Activated T-helper 1 cell treated with Interleukin-2 at 50 U/mL for 16 hours (primary cell): ENCODE results near the gene CANT1.

Source experiments
- DNase-seq: peaks from one replicate; pipeline ENCODE4 v3.0.0-alpha.2; 2020; ENCODE audit warnings: low read depth

CANT1 gene

DNA sequence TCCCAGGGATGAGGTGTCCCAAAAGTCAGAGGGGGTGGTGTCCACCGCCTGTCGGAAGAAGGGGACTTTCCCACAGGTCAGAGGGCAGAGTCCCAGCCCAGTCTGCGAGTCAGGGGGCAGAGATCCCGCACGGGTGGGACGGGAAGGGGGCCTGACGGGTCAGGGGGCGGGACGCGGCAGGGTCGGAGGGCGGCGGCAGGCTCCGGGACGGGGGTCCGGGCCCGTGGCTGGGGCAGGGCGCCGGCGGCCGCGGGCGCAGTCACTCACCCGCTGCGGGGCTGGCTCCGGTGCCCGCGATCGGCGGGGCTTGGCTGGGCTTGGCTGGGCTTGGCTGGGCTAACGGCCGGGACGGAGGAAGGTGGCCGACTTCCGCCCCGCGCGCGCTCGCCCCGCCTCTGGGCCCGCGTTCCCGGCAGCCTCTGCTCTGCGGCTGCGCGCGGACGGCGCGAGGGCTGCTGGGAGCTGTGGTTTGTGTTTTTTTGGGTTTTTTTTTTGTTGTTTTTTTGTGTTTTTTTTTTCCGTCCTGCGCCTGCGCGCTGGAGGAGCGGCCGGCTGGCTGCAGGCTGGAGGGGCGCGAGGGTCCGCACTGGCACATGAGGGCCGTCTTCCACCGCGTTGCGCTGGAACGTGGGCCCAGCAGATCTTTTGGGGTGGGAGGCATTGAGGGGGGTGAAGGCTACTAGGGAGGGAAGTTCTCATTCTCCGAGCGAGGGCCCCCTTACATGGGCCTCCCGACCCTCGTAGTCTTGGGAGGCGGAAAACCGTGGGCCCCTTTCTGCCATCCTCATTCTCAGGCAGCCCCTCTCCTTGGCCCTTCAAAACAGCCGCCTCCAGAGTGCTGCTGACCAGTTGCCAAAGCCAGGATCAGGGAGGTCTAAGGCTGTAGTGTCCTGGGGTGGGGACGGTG lies at the start of gene CANT1:
Gene CANT1 (minus strand): TSS at position 368 of the 907 bp plus-strand sequence. CDS start 12,142 bp downstream, outside the sequence.
- peak; percentile 80 for DNase-seq

DNA sequence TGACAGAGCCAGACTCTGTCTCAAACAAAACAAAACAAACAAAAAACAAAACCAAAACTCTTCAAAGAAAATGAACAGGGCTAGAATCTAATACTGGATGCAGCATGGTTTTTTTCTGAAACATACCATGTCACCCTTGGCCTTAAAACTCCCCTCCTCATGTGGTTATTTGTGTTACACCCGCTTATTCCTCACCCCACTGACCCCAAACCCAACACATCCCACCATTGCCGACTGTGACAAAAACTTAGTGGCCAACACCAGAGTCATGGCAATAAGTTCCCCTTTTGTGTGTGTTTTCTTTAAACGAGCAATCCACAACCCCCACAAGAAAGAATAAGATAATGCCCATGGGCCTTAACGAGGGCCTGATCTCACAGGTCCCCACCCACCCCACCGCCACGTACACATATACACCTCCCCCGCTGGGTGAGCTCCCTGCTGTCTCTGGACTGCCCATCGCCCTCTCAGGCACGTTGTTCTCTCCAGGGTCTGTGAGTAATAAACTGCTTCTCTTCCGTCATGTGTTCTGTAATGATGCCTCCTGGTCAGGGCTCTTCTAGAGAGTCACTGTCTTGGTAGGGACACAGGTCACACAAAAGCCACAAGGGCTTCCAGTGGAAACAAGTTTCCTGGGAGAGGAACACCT lies 48.3 kb upstream of the CANT1 start:
- DNase-seq: no peak

DNA sequence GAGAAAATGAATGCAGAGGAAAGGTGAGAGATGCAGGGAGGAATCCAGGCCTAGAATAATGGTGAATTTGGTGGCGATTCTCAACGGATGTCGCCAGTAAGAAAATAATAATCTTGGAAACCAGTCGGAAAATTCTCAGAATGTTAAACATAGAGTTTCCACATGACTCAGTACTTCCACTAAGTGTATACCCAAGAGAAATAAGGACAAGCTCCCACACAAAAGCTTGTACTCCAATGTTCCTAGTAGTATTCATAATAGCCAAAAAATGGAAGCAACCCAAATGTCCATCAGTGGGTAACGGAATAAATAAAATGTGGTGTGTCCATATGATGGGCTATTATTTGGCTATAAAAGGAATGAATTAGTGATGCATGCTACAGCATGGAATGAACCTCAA lies 45.6 kb upstream of the CANT1 start:
- DNase-seq: no peak

DNA sequence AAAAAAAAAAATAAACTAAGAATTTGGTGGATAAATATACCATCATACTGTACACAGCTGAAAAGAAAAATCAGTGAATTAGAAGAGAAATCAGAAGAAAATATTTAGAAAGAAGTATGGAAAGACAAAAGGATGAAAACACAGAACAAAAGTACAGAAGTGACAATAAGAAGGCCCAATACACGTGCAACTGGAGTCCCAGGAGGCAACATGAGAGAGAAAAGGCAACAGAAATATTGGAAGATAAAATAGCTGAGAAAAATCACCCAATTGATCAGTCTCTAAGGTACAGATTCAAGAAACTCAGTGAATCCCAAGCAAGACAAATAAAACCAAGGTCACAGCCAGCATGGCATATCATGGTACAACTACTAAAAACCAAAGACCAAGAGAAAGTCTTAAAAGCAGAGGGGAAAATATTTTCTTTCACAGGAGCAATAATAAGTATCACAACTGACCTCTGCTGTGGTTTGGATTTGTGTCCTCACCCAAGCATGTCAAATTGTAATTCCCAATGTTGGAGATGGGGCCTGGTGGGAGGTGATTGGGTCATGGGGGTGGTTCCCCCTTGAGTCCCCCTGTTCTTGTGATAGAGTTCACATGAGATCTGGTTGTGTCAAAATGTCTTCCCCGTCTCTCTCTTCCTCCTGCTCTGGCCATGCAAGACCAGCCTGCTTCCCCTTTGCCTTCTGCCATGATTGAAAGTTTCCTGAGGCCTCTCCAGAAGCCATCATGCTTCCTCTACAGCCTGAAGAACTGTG lies 44.8 kb upstream of the CANT1 start:
- DNase-seq: no peak

DNA sequence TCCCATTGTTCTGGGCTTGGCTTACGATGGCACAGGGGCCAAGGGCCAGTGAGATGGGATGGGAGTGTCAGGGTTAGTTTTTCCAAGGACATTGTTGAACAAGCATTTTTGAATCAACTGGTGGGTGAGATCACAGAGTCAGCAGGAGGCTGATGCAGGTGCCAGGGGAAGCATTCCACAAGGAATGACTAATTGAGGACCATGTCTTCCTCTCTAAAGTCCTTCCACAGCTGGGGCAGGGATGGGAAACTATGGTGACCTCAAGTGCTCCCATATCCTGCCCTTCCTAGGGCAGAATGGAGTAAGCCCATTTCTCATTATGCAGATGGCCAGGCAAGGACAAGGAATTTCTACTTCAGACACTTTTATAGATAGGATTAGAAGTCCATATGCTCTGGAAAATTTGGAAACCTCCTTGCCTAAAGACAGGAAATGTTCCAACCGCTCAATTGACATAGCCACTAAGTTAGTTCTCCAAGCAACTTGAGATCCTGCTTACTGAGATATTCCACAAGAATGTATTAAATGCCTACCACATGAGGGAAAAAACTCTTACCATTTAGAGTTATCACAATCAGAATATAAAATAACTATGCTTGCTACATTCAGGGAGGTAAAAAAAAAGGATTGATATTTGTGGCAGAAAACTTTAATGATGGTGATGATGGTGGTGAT lies 43.8 kb upstream of the CANT1 start:
- no peak for DNase-seq

DNA sequence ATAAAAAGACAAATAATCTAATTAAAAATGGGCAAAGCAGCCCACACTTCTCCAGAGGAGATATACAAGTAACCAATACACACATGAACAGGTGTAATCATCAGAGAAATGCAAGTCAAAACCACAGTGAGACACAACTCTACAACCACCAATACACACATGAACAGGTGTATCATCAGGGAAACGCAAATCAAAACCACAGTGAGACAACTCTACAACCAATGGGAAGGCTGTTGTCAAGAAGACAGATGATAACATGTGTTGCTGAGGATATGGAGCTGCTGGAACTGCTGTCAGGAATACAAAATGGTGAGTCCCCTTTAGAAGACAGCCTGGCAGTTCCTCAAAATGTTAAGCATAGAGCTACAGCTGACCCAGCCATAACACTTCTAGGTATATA lies 42.6 kb upstream of the CANT1 start:
- DNase-seq: no peak

DNA sequence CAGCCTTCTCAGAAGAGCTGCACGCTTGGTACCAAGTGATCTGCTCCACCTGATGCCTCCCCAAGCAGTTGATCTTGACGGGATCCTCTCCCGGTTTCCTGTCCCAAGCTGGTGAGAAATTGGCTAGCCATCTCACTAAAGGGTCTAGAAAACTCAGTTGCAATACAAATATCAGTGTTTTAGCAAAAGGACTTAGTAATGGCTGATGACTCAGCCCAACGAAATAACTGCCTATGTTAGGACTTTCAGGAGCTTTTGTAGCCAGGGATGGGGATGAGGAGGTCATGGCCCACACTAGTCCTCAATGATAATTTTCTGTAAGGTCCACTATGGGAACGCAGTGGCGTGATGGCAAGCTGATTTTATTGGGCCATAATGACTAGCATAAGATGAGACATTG lies 41.7 kb upstream of the CANT1 start:
- no peak for DNase-seq

DNA sequence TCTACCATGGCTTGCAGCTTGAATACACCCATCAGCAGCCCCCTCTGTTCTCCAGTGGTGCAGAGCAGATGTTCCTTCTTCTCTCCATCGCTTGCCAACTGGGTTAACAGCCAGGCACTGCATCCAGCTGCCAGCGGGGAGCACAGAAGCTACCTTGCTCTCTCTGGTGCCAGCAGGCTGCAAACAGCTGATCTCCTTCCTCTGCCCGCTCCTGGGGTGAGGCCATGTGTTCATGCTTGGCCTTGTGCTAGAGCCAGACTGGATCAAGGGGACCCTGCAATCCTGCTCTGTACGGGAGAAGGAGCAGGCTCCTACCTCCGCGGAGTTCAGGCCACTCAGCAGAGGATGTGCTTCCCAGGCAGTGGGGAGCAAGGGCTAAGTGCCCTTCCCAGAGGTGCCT lies 41.0 kb upstream of the CANT1 start:
- DNase-seq: no peak

DNA sequence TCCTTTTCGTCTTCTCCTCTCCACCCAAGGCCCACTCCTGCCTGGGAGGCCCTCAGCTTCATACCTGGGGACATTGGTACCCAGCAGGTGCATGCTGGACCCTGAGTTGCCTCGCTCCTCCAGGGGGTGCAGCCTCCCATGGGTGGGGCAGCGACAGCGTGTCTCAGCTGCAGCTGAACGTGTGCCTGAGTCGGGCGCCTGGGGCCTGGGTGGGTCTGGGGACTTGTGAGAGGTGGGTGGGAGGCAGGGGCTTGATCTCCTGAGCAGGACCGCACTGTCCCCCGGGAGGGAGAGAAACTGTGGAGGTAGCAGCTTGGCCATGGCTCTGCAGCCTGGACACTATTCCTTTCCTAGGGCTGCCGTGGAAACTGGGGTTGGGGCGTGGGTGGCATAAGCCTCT lies 40.3 kb upstream of the CANT1 start:
- no peak for DNase-seq

DNA sequence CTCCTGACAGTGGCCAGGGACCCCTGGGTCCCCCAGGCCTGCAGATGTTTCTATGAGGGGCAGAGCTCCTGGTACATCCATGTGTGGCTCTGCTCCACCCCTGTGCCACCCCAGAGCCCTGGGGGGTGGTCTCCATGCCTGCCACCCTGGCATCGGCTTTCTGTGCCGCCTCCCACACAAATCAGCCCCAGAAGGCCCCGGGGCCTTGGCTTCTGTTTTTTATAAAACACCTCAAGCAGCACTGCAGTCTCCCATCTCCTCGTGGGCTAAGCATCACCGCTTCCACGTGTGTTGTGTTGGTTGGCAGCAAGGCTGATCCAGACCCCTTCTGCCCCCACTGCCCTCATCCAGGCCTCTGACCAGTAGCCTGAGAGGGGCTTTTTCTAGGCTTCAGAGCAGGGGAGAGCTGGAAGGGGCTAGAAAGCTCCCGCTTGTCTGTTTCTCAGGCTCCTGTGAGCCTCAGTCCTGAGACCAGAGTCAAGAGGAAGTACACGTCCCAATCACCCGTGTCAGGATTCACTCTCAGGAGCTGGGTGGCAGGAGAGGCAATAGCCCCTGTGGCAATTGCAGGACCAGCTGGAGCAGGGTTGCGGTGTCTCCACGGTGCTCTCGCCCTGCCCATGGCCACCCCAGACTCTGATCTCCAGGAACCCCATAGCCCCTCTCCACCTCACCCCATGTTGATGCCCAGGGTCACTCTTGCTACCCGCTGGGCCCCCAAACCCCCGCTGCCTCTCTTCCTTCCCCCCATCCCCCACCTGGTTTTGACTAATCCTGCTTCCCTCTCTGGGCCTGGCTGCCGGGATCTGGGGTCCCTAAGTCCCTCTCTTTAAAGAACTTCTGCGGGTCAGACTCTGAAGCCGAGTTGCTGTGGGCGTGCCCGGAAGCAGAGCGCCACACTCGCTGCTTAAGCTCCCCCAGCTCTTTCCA lies 39.5 kb upstream of the CANT1 start:
- no peak for DNase-seq

DNA sequence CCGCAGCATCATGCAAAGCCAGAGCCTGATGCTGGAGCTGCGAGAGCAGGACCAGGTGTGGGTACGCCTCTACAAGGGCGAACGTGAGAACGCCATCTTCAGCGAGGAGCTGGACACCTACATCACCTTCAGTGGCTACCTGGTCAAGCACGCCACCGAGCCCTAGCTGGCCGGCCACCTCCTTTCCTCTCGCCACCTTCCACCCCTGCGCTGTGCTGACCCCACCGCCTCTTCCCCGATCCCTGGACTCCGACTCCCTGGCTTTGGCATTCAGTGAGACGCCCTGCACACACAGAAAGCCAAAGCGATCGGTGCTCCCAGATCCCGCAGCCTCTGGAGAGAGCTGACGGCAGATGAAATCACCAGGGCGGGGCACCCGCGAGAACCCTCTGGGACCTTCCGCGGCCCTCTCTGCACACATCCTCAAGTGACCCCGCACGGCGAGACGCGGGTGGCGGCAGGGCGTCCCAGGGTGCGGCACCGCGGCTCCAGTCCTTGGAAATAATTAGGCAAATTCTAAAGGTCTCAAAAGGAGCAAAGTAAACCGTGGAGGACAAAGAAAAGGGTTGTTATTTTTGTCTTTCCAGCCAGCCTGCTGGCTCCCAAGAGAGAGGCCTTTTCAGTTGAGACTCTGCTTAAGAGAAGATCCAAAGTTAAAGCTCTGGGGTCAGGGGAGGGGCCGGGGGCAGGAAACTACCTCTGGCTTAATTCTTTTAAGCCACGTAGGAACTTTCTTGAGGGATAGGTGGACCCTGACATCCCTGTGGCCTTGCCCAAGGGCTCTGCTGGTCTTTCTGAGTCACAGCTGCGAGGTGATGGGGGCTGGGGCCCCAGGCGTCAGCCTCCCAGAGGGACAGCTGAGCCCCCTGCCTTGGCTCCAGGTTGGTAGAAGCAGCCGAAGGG lies 38.6 kb upstream of the CANT1 start:
- DNase-seq: no peak

DNA sequence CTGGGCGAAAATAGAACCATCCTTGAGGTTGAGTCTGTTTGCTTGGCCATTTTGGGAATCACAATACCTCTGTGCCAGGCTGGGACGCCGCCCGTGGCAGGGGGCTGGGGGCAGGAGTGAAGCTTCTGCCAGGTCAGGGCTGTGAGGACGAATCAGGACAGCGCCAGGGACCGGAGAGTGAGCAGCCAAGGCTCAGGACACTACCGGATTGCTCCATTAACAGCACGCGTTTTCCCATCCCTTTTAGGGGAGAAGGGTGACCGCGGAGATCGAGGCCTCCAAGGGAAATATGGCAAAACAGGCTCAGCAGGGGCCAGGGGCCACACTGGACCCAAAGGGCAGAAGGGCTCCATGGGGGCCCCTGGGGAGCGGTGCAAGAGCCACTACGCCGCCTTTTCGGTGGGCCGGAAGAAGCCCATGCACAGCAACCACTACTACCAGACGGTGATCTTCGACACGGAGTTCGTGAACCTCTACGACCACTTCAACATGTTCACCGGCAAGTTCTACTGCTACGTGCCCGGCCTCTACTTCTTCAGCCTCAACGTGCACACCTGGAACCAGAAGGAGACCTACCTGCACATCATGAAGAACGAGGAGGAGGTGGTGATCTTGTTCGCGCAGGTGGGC lies 37.8 kb upstream of the CANT1 start:
- DNase-seq: no peak

DNA sequence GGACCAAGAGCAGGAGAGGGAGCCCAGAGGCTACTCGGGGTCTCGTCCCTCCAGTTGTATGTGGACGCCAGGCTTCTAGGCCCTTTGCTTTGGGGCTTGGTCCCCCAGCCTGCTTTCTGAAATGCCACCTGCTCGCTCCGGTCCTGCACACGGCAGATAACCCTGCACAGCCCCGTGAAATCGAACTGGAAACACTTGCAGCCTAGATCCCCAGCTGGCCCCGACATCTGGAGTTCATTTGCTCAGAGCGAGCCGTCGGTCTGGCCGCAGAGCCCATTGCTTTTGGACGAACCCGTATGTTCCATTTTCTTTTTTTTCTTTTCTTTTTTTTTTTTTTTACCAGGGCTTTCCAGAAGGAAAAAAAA lies 37.3 kb upstream of the CANT1 start:
- DNase-seq: no peak

DNA sequence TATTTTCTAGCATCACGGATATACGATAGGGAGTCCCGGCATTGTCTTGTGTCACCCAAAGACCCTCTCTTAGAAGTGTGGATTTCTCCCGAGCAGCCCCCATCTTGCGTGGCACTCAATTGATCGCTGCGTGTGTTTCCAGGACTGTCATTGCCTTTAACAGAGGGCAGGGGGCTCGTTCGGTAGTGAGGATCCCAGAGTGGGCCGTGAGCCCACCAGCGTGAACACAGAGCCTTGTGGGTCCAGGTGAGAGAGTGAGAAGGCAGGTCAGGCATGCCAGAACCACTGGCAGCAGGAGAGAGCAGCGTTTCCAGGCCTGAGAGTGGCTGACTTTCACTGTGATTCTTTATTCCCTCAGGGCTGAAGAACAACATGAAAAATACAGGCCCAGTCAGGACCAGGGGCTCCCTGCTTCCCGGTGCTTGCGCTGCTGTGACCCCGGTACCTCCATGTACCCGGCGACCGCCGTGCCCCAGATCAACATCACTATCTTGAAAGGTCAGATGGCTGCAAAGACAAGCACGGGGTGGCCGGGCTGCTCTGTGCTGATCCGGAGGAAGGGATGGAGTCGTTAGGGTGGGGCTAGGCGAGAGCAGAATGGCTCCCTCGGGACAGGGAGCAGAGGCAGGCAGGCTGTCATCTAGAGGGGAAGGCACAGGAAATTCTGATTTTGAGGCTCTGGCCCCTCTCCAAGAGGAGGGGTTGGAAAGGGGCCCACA lies 36.8 kb upstream of the CANT1 start:
- DNase-seq: no peak

DNA sequence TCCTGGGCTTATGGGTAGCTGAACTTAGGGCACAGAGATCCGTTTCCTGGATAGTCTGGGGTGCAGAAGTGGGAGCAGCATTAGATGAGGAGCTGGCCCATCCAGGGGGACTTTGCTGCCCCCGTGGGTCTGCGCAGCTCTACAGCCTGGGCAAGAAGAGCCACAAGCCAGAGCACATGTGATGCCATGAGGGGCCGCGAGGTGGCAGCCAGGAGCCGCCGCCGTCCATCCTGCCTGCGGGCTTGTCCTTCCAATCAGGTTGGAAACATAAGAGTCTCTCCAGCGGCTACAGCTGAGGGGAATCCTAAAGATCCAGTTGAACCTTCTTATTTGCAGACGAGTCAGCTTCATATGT lies 36.3 kb upstream of the CANT1 start:
- DNase-seq: peak; percentile 40

DNA sequence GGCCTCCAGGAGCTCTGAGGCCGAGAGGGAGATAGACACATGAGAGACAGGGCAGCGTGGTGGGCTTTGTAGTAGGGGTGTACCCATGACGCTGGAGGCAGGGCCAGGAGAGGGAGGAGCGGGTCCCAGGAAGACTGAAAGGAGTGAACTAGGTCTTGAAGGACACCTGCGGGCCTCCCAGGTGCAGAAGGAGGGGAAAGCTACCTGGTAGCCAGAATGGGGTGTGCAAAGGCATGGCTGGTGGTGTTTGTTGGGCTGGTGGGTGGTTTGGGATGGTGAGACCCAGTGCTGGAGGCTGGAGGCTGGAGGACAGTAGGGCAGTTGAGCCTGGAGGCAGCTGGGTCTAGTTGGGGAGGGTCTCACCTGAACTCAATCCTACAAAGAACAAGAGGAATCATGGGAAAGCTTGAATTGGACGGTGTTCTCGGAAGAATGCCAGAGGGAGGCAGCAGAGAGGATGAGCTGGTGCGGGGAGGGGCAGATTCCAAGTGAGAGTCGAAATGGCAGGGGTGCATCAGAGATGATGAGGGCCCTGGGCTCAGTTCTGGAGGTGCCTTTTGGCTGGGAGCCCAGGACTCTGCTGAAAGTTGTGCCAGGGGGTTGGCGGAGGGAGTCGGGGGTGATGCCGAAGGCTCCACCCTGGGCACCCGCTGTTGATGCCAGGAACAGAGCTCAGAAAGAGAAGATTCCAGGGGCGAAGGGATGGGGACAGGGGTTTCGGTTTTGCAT lies 35.6 kb upstream of the CANT1 start:
- no peak for DNase-seq

DNA sequence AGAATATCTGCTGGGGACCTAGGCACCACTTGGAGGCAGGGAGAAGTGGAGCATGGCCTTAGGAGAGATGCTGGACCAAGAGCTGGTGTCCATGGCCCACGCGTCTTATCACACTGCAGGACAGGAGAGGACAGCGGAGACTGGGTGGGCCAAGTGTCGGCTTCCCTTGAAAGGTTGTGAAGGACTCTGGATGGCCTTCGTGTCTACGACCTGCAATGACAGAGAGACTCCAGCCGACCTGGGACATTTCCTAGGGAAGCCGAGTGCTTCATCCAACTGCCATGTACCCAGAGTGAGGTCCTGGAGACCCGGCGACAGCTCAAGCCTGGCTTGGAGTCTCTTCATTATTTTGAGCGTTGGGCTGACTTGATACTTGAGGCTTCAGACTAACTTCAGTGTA lies 34.9 kb upstream of the CANT1 start:
- no peak for DNase-seq

DNA sequence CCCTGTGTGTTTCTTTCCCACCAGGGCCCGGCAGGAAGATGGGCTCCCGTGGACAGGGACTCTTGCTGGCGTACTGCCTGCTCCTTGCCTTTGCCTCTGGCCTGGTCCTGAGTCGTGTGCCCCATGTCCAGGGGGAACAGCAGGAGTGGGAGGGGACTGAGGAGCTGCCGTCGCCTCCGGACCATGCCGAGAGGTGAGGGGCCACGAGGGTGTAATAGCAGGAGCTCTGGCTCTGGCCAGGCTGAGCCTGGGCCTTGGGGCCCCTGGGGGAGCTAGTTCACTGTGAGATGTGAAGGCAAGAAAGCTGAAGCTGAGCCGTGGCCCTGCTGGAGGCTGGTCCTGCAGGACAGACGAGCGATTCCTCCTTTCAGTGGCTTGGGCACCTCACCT lies 34.4 kb upstream of the CANT1 start:
- DNase-seq: no peak
